KBM-7 (cell line): ENCODE measurements around the gene UTF1.

Source experiments
- DNase-seq: peaks from one replicate; pipeline ENCODE4 v3.0.0-alpha.2; 2015
- in situ Hi-C: fragments of 300-500 bp; cut with MboI; formaldehyde crosslinking; loops from 2 replicates; pipeline ENCODE4 v1.14.3; 2020; ENCODE audit warnings: low sequenced_read_pairs, low pct_unique_long_range_greater_than_20kb, mixed read lengths

UTF1 gene

GRCh38 chr10:133195611-133196010 is 34.4 kb upstream of the UTF1 start:
- in situ Hi-C loops = no loop called here

GRCh38 chr10:133196221-133196915 is 33.6 kb upstream of the UTF1 start:
- no peak for DNase-seq
- in situ Hi-C loops = no loop called here

More at GRCh38 chr10:133195611-133196010, 34.4 kb upstream of the UTF1 start:
- no peak for DNase-seq

- no peak for DNase-seq
- in situ Hi-C loops = no loop called here
Measured at GRCh38 chr10:133196936-133197758, 32.9 kb upstream of the UTF1 start.

GRCh38 chr10:133197786-133198185 is 32.2 kb upstream of the UTF1 start:
- in situ Hi-C loops = no loop called here

GRCh38 chr10:133198206-133198605 is 31.8 kb upstream of the UTF1 start:
- in situ Hi-C loops = no loop called here
- DNase-seq = no peak

More at GRCh38 chr10:133197786-133198185, 32.2 kb upstream of the UTF1 start:
- DNase-seq = no peak

GRCh38 chr10:133198621-133199487 is 31.2 kb upstream of the UTF1 start:
- no peak for DNase-seq
- in situ Hi-C loops = no loop called here

GRCh38 chr10:133199488-133199885 is 30.5 kb upstream of the UTF1 start:
- in situ Hi-C loops = no loop called here

GRCh38 chr10:133199992-133200611 is 29.9 kb upstream of the UTF1 start:
- in situ Hi-C loops = no loop called here
- DNase-seq = no peak

More at GRCh38 chr10:133199488-133199885, 30.5 kb upstream of the UTF1 start:
- no peak for DNase-seq

- DNase-seq = no peak
- in situ Hi-C loops = no loop called here
Measured at GRCh38 chr10:133200621-133201031, 29.4 kb upstream of the UTF1 start.

- in situ Hi-C loops = no loop called here
- no peak for DNase-seq
Measured at GRCh38 chr10:133201151-133201947, 28.7 kb upstream of the UTF1 start.

GRCh38 chr10:133201948-133202725 is 27.9 kb upstream of the UTF1 start:
- no peak for DNase-seq
- in situ Hi-C loops = no loop called here

- in situ Hi-C loops = no loop called here
- DNase-seq = no peak
Measured at GRCh38 chr10:133202778-133203651, 27.0 kb upstream of the UTF1 start.

- in situ Hi-C loops = no loop called here
- DNase-seq = no peak
Measured at GRCh38 chr10:133203652-133204195, 26.3 kb upstream of the UTF1 start.

- no peak for DNase-seq
- in situ Hi-C loops = no loop called here
Measured at GRCh38 chr10:133204226-133205015, 25.6 kb upstream of the UTF1 start.

- DNase-seq = no peak
- in situ Hi-C loops = no loop called here
Measured at GRCh38 chr10:133205146-133205545, 24.9 kb upstream of the UTF1 start.
